GM12878 (cell line): ENCODE measurements around the gene MTHFS.

ENCODE experiments used
- BACH1 ChIP-seq: fragments of 450-650 bp; IDR thresholded peaks from 2 replicates; pipeline ENCODE4 v1.6.1; 2017; ENCODE audit warnings: mild to moderate bottlenecking, borderline replicate concordance
- CBFB ChIP-seq: IDR thresholded peaks from 2 replicates; pipeline ENCODE4 v1.6.1; 2016; ENCODE audit warnings: antibody characterized with exemption, low read depth
- CTCF ChIP-seq, 3 experiments: IDR thresholded peaks in 2 of 3; conservative IDR thresholded peaks in 1 of 3; 2 replicates each; pipeline ENCODE4 v1.5.1; 2011; ENCODE audit warnings: low read depth in 3 of 3, low read length in 3 of 3, mild to moderate bottlenecking in 3 of 3, control low read depth in 2 of 3, moderate library complexity in 2 of 3, inconsistent platforms in 1 of 3, mixed read lengths in 1 of 3; ENCODE audit not compliant: control insufficient read depth in 2 of 3, insufficient read depth in 1 of 3; ENCODE audit errors: extremely low read depth in 1 of 3
- EP300 ChIP-seq, 2 experiments: fragments of 150-350 bp in 1 of 2; IDR thresholded peaks; 2 replicates each; pipeline ENCODE4 v1.6.1; 2011 to 2012; ENCODE audit warnings: low read depth in 2 of 2, low read length in 2 of 2, borderline replicate concordance in 1 of 2, improper control_type of control experiment in 1 of 2, inconsistent platforms in 1 of 2; ENCODE audit not compliant: control insufficient read depth in 1 of 2
- ESRRA ChIP-seq: IDR thresholded peaks from 2 replicates; pipeline ENCODE4 v1.6.1; 2012; ENCODE audit warnings: mild to moderate bottlenecking, low read length, improper control_type of control experiment
- EZH2 ChIP-seq: IDR thresholded peaks from 2 replicates; pipeline ENCODE4 v1.6.1; 2012; ENCODE audit warnings: low read depth, mild to moderate bottlenecking, control low read depth, inconsistent platforms, low read length, borderline replicate concordance; ENCODE audit not compliant: control insufficient read depth
- POLR2AphosphoS5 ChIP-seq: IDR thresholded peaks from 2 replicates; pipeline ENCODE4 v1.6.1; 2011; ENCODE audit warnings: mild to moderate bottlenecking, low read length, inconsistent platforms
- RAD21 ChIP-seq: IDR thresholded peaks from 2 replicates; pipeline ENCODE4 v1.6.1; 2011; ENCODE audit warnings: mild to moderate bottlenecking, low read depth, low read length, moderate library complexity; ENCODE audit not compliant: insufficient read depth
- REST ChIP-seq: IDR thresholded peaks from 2 replicates; pipeline ENCODE4 v1.6.1; 2012; ENCODE audit warnings: mild to moderate bottlenecking, low read depth, low read length
- SMAD1 ChIP-seq: fragments of 450-650 bp; IDR thresholded peaks from 2 replicates; pipeline ENCODE4 v1.6.1; 2018; ENCODE audit warnings: mild to moderate bottlenecking, low read depth; ENCODE audit not compliant: partially characterized antibody
- SUPT20H ChIP-seq: IDR thresholded peaks from 2 replicates; pipeline ENCODE4 v1.6.1; 2011; ENCODE audit warnings: low read depth, mild to moderate bottlenecking, low read length, moderate library complexity, borderline replicate concordance; ENCODE audit not compliant: control insufficient read depth
- TARDBP ChIP-seq: IDR thresholded peaks from 2 replicates; pipeline ENCODE4 v1.6.1; 2016; ENCODE audit warnings: borderline replicate concordance
- ZNF274 ChIP-seq: IDR thresholded peaks from one replicate; pipeline ENCODE4 v1.8.0; 2011; ENCODE audit not compliant: insufficient read length, insufficient read depth

- TF ChIP-seq CBFB = no peak
- no peak for TF ChIP-seq CTCF (IDR thresholded peaks at IDR 0.05 in 2 of 3, conservative IDR thresholded peaks at IDR 0.05 in 1 of 3; ENCODE audit: control insufficient read depth in 2 of 3, extremely low read depth in 1 of 3, insufficient read depth in 1 of 3, low read depth in 3 of 3, low read length in 3 of 3)
- no peak for TF ChIP-seq POLR2AphosphoS5
- TF ChIP-seq TARDBP = no peak
- no peak for TF ChIP-seq ESRRA
- TF ChIP-seq SUPT20H = no peak
- TF ChIP-seq EZH2 = no peak
- TF ChIP-seq EP300 (IDR thresholded peaks at IDR 0.05; ENCODE audit: borderline replicate concordance in 1 of 2, control insufficient read depth in 1 of 2, low read depth in 2 of 2, low read length in 2 of 2) = no peak
- TF ChIP-seq REST = no peak
- TF ChIP-seq BACH1 = no peak
- TF ChIP-seq RAD21 = no peak
- TF ChIP-seq ZNF274 = no peak
- no peak for TF ChIP-seq SMAD1
Observed at GRCh38 chr15:79883579-79884203, 13.1 kb downstream of the MTHFS start.
